ENCODE results near the gene ZNF716.

Gene ZNF716

DNA sequence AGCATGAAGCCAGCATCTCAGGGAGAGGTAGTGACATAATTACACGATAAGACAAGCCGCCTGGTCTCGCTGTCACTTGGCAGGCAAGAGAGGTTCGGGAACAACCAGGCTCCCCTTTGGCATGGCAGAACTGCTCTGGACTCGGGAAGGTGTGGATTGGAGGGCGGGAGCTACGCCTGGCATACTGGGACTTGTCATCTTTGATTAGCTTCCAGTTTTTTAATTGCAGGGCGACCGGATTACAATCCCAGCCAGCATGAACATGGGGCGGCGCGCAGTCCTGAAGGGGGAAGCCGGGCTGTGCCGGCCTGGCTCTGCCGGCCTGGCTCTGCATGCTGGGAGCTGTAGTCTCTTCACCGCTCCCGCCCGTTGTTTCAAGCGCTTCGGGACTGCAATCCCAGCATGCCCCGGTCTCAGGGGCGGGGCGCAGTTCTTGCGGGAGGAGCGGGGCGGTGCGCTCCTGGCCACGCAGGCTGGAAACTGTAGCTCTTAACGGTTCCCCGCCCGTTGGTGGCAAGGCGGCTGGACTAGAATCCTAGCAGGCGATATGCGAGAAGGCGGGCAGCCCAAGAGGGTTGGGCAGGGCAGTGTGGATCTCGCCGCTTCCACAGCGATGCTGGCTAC is 45.5 kb upstream of the ZNF716 start:
- Histone ChIP-seq H3K18ac (ENCODE audit: low read length) (no peak overlapping the region), H2AK5ac (ENCODE audit: low read depth, low read length) (no peak overlapping the region), H2BK15ac (ENCODE audit: low read length) (no peak overlapping the region), H4K8ac (ENCODE audit: low read depth, low read length) (no peak overlapping the region), H3K4me2 (ENCODE audit: insufficient read depth, low read length, poor library complexity, severe bottlenecking) (no peak overlapping the region), H3K23ac (ENCODE audit: low read depth, low read length, poor library complexity) (no peak overlapping the region), H3K9me3 (replicated peaks in 1 of 2; ENCODE audit: control insufficient read depth in 2 of 2, insufficient read depth in 1 of 2, low read depth in 1 of 2, low read length in 2 of 2) (peaks cover 0 to 22% of the 10 kb centered on the region in 2 donors), H3K27me3 (ENCODE audit: control insufficient read depth in 3 of 3, insufficient read depth in 3 of 3, low read depth in 1 of 3, low read length in 3 of 3) (no peaks in the 10 kb centered on the region), H3K9ac (ENCODE audit: low read depth, low read length, poor library complexity) (no peak overlapping the region), H2BK12ac (ENCODE audit: low read length) (no peak overlapping the region), H3K79me1 (ENCODE audit: low read depth, low read length) (no peaks in the 10 kb centered on the region), H3K4me3 (ENCODE audit: low read length in 2 of 2) (peak overlapping the region in 1 of 2 donors; percentile 41), H2BK5ac (ENCODE audit: low read length) (no peak overlapping the region), H2BK120ac (ENCODE audit: low read depth, low read length) (no peak overlapping the region), H3K27ac (replicated peaks; ENCODE audit: low read length) (no peak overlapping the region), H3K4ac (ENCODE audit: low read length) (no peak overlapping the region), H2AFZ (ENCODE audit: low read length) (no peak overlapping the region), H3K36me3 (replicated peaks in 1 of 2; ENCODE audit: control insufficient read depth in 2 of 2, insufficient read depth in 2 of 2, low read length in 2 of 2) (no peaks in the 10 kb centered on the region), H3K14ac (ENCODE audit: low read length) (no peak overlapping the region), H3K4me1 (ENCODE audit: control insufficient read depth in 2 of 2, insufficient read depth in 1 of 2, low read depth in 1 of 2, low read length in 2 of 2) (no peaks in the 10 kb centered on the region), H4K91ac (ENCODE audit: low read depth, low read length, poor library complexity) (no peak overlapping the region)
- DNase-seq (ENCODE audit: low spot score): no peak
- no CpG with 5 or more reads among the region's 38 CpGs for WGBS, 2 donors (ENCODE audit: extremely low coverage in 2 of 2, insufficient read length in 2 of 2, insufficient replicate concordance in 1 of 2)

DNA sequence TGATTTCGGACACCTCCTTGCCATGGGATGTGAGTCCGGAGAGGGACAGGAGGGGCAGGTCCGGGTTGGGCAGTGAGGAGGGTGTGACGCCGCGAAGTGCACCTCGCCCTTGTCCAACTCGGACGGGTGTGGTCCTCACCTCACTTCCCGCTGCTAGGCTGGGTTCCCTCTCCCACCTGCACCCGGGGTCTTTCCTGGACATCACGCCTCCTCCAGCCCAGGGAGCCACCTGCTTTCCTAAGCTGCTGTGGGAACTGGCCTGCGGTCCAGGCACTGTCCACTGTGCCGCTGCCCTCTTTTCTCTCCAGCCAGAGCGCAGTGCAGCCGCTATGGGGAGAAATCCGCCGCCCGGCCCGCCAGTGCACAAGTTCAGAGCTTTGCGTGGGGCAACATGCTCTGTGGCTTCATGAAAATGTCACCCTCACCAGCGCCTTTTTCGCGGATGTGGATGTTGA is 45.0 kb upstream of the ZNF716 start:
- DNase-seq (ENCODE audit: low spot score): no peak
- Histone ChIP-seq H2BK12ac (ENCODE audit: low read length) (no peak overlapping the region), H3K23ac (ENCODE audit: low read depth, low read length, poor library complexity) (peak overlapping the region; percentile 55), H3K79me1 (ENCODE audit: low read depth, low read length) (no peaks in the 10 kb centered on the region), H3K14ac (ENCODE audit: low read length) (no peak overlapping the region), H3K9me3 (replicated peaks in 1 of 2; ENCODE audit: control insufficient read depth in 2 of 2, insufficient read depth in 1 of 2, low read depth in 1 of 2, low read length in 2 of 2) (peaks cover 0 to 19% of the 10 kb centered on the region in 2 donors), H2AK5ac (ENCODE audit: low read depth, low read length) (no peak overlapping the region), H3K4me1 (ENCODE audit: control insufficient read depth in 2 of 2, insufficient read depth in 1 of 2, low read depth in 1 of 2, low read length in 2 of 2) (no peaks in the 10 kb centered on the region), H3K36me3 (replicated peaks in 1 of 2; ENCODE audit: control insufficient read depth in 2 of 2, insufficient read depth in 2 of 2, low read length in 2 of 2) (no peaks in the 10 kb centered on the region), H3K27ac (replicated peaks; ENCODE audit: low read length) (no peak overlapping the region), H3K4me3 (ENCODE audit: low read length in 2 of 2) (peak overlapping the region in 1 of 2 donors; percentile 41), H2AFZ (ENCODE audit: low read length) (no peak overlapping the region), H3K9ac (ENCODE audit: low read depth, low read length, poor library complexity) (no peak overlapping the region), H3K18ac (ENCODE audit: low read length) (no peak overlapping the region), H3K27me3 (ENCODE audit: control insufficient read depth in 3 of 3, insufficient read depth in 3 of 3, low read depth in 1 of 3, low read length in 3 of 3) (no peaks in the 10 kb centered on the region), H4K8ac (ENCODE audit: low read depth, low read length) (no peak overlapping the region), H2BK5ac (ENCODE audit: low read length) (no peak overlapping the region), H3K4me2 (ENCODE audit: insufficient read depth, low read length, poor library complexity, severe bottlenecking) (no peak overlapping the region), H2BK120ac (ENCODE audit: low read depth, low read length) (no peak overlapping the region), H4K91ac (ENCODE audit: low read depth, low read length, poor library complexity) (no peak overlapping the region), H2BK15ac (ENCODE audit: low read length) (no peak overlapping the region), H3K4ac (ENCODE audit: low read length) (no peak overlapping the region)
- WGBS, 2 donors (ENCODE audit: extremely low coverage in 2 of 2, insufficient read length in 2 of 2, insufficient replicate concordance in 1 of 2): no CpG with 5 or more reads among the region's 24 CpGs

DNA sequence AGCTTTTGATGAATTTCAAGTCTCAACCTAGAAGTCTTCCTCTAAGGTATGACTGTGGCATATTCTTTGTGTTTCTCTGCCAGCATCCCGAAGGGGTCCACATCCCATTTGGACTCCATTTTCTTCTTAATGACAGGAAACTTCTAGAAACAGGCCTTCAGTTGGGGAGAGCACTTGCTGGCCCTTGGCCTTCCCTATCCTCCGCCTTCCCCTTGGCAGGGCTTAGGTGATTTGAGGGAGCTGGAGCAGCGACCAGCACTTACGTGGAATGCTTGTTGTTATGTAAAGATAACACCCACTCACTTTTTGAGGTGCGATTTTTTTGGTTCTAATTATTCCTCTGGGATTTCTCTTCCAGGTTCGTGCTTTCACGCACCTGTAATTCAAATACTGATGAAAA is 42.9 kb upstream of the ZNF716 start:
- Histone ChIP-seq H2BK15ac (ENCODE audit: low read length) (no peak overlapping the region), H3K36me3 (replicated peaks in 1 of 2; ENCODE audit: control insufficient read depth in 2 of 2, insufficient read depth in 2 of 2, low read length in 2 of 2) (no peaks in the 10 kb centered on the region), H2BK5ac (ENCODE audit: low read length) (no peak overlapping the region), H2BK12ac (ENCODE audit: low read length) (no peak overlapping the region), H3K79me1 (ENCODE audit: low read depth, low read length) (no peaks in the 10 kb centered on the region), H3K14ac (ENCODE audit: low read length) (no peak overlapping the region), H3K4ac (ENCODE audit: low read length) (no peak overlapping the region), H2AK5ac (ENCODE audit: low read depth, low read length) (no peak overlapping the region), H4K8ac (ENCODE audit: low read depth, low read length) (no peak overlapping the region), H3K27me3 (ENCODE audit: control insufficient read depth in 3 of 3, insufficient read depth in 3 of 3, low read depth in 1 of 3, low read length in 3 of 3) (no peaks in the 10 kb centered on the region), H3K4me3 (ENCODE audit: low read length in 2 of 2) (no peak overlapping the region), H3K18ac (ENCODE audit: low read length) (no peak overlapping the region), H2AFZ (ENCODE audit: low read length) (no peak overlapping the region), H3K4me1 (ENCODE audit: control insufficient read depth in 2 of 2, insufficient read depth in 1 of 2, low read depth in 1 of 2, low read length in 2 of 2) (no peaks in the 10 kb centered on the region), H3K23ac (ENCODE audit: low read depth, low read length, poor library complexity) (no peak overlapping the region), H3K27ac (replicated peaks; ENCODE audit: low read length) (no peak overlapping the region), H3K9me3 (replicated peaks in 1 of 2; ENCODE audit: control insufficient read depth in 2 of 2, insufficient read depth in 1 of 2, low read depth in 1 of 2, low read length in 2 of 2) (peaks cover 0 to 26% of the 10 kb centered on the region in 2 donors), H4K91ac (ENCODE audit: low read depth, low read length, poor library complexity) (no peak overlapping the region), H3K9ac (ENCODE audit: low read depth, low read length, poor library complexity) (no peak overlapping the region), H2BK120ac (ENCODE audit: low read depth, low read length) (no peak overlapping the region), H3K4me2 (ENCODE audit: insufficient read depth, low read length, poor library complexity, severe bottlenecking) (no peak overlapping the region)
- no CpG with 5 or more reads among the region's 7 CpGs for WGBS, 2 donors (ENCODE audit: extremely low coverage in 2 of 2, insufficient read length in 2 of 2, insufficient replicate concordance in 1 of 2)
- no peak for DNase-seq (ENCODE audit: low spot score)

DNA sequence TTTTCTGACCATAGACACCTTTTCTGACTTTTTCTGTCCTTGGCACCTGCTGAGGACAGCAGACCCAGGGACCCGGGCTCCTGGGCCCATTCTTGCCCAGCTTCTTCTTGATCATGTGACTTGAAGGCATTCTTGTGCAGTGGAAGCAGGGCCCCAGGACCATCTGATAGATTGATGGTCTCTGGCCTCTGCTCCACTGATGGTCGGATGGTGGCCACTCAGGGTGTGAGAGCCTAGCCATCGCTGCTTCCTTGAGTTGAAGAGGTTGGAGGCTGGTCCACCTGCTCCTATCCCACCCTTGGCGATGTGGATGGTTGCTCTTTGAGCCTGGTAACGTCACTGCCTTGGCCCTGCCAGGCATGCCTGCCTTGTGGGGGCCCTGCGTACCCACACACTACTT is 37.8 kb upstream of the ZNF716 start:
- H3K27ac ChIP-seq (replicated peaks; ENCODE audit: low read length): no peak overlapping the region
- H3K4me2 ChIP-seq (ENCODE audit: insufficient read depth, low read length, poor library complexity, severe bottlenecking): no peak overlapping the region
- H2BK12ac ChIP-seq (ENCODE audit: low read length): no peak overlapping the region
- no CpG with 5 or more reads among the region's 6 CpGs for WGBS, 2 donors (ENCODE audit: extremely low coverage in 2 of 2, insufficient read length in 2 of 2, insufficient replicate concordance in 1 of 2)
- H3K9ac ChIP-seq (ENCODE audit: low read depth, low read length, poor library complexity): no peak overlapping the region
- H3K23ac ChIP-seq (ENCODE audit: low read depth, low read length, poor library complexity): no peak overlapping the region
- H3K18ac ChIP-seq (ENCODE audit: low read length): no peak overlapping the region
- H2BK5ac ChIP-seq (ENCODE audit: low read length): no peak overlapping the region
- DNase-seq (ENCODE audit: low spot score): no peak
- H2AFZ ChIP-seq (ENCODE audit: low read length): no peak overlapping the region
- no peaks in the 10 kb centered on the region for H3K4me1 ChIP-seq (ENCODE audit: control insufficient read depth in 2 of 2, insufficient read depth in 1 of 2, low read depth in 1 of 2, low read length in 2 of 2)
- no peak overlapping the region for H4K91ac ChIP-seq (ENCODE audit: low read depth, low read length, poor library complexity)
- no peak overlapping the region for H2BK15ac ChIP-seq (ENCODE audit: low read length)
- no peak overlapping the region for H4K8ac ChIP-seq (ENCODE audit: low read depth, low read length)
- H3K14ac ChIP-seq (ENCODE audit: low read length): no peak overlapping the region
- H3K27me3 ChIP-seq (ENCODE audit: control insufficient read depth in 3 of 3, insufficient read depth in 3 of 3, low read depth in 1 of 3, low read length in 3 of 3): no peaks in the 10 kb centered on the region
- H3K4me3 ChIP-seq (ENCODE audit: low read length in 2 of 2): no peak overlapping the region
- no peak overlapping the region for H2AK5ac ChIP-seq (ENCODE audit: low read depth, low read length)
- peaks cover 0 to 55% of the 10 kb centered on the region in 2 donors for H3K9me3 ChIP-seq (replicated peaks in 1 of 2; ENCODE audit: control insufficient read depth in 2 of 2, insufficient read depth in 1 of 2, low read depth in 1 of 2, low read length in 2 of 2)
- H3K4ac ChIP-seq (ENCODE audit: low read length): no peak overlapping the region
- H3K36me3 ChIP-seq (replicated peaks in 1 of 2; ENCODE audit: control insufficient read depth in 2 of 2, insufficient read depth in 2 of 2, low read length in 2 of 2): no peaks in the 10 kb centered on the region
- no peaks in the 10 kb centered on the region for H3K79me1 ChIP-seq (ENCODE audit: low read depth, low read length)
- no peak overlapping the region for H2BK120ac ChIP-seq (ENCODE audit: low read depth, low read length)
